ENCODE measurements around the gene CRIP2.
A peak's percentile ranks its signal among the peaks of the same experiment; 100 is the strongest.

The CRIP2 gene

GRCh38 chr14:105461903-105462302 lies 12.7 kb upstream of the CRIP2 start:
- no peak for DNase-seq (ENCODE audit: low spot score)

GRCh38 chr14:105464501-105464900 lies 10.1 kb upstream of the CRIP2 start:
- no peak for DNase-seq (ENCODE audit: low spot score)

GRCh38 chr14:105465209-105466031 lies 9.2 kb upstream of the CRIP2 start:
- no peak for DNase-seq (ENCODE audit: low spot score)

- no peak for DNase-seq (ENCODE audit: low spot score)
Measured at GRCh38 chr14:105466531-105467248, 7.9 kb upstream of the CRIP2 start.

GRCh38 chr14:105467249-105467941 lies 7.2 kb upstream of the CRIP2 start:
- no peak for DNase-seq (ENCODE audit: low spot score)

- no peak for DNase-seq (ENCODE audit: low spot score)
Measured at GRCh38 chr14:105467942-105468471, 6.6 kb upstream of the CRIP2 start.

GRCh38 chr14:105468621-105469241 lies 5.9 kb upstream of the CRIP2 start:
- no peak for DNase-seq (ENCODE audit: low spot score)

- DNase-seq (ENCODE audit: low spot score): no peak
Measured at GRCh38 chr14:105469456-105470349, 4.9 kb upstream of the CRIP2 start.

- no peak for DNase-seq (ENCODE audit: low spot score)
Measured at GRCh38 chr14:105470350-105471296, 4.0 kb upstream of the CRIP2 start.

- DNase-seq (ENCODE audit: low spot score): no peak
Measured at GRCh38 chr14:105471297-105471821, 3.3 kb upstream of the CRIP2 start.

- no peak for DNase-seq (ENCODE audit: low spot score)
Measured at GRCh38 chr14:105471823-105472485, 2.7 kb upstream of the CRIP2 start.

GRCh38 chr14:105472486-105472991 lies 2.1 kb upstream of the CRIP2 start:
- DNase-seq (ENCODE audit: low spot score): no peak

GRCh38 chr14:105473033-105473676 lies 1.5 kb upstream of the CRIP2 start:
- DNase-seq (ENCODE audit: low spot score): no peak

GRCh38 chr14:105473677-105474482 lies 741 bp upstream of the CRIP2 start:
- DNase-seq (ENCODE audit: low spot score): peak; percentile 91

GRCh38 chr14:105475269-105476096 lies 862 bp downstream of the CRIP2 start:
- no peak for DNase-seq (ENCODE audit: low spot score)

- DNase-seq (ENCODE audit: low spot score): no peak
Measured at GRCh38 chr14:105476097-105476830, 1.6 kb downstream of the CRIP2 start.
